Measurements from ENCODE around the gene CISH.

CISH gene

GRCh38 chr3:50635066-50635465, 23.5 kb upstream of the CISH start:
- no peak for DNase-seq

GRCh38 chr3:50633230-50633790, 21.7 kb upstream of the CISH start:
- no peak for DNase-seq

GRCh38 chr3:50632450-50632849, 20.9 kb upstream of the CISH start:
- DNase-seq: no peak

- peak; percentile 59 for DNase-seq
Observed at GRCh38 chr3:50630877-50631276, 19.3 kb upstream of the CISH start.

- DNase-seq: no peak
Observed at GRCh38 chr3:50630394-50630793, 18.8 kb upstream of the CISH start.

- no peak for DNase-seq
Observed at GRCh38 chr3:50628601-50629000, 17.0 kb upstream of the CISH start.

GRCh38 chr3:50627407-50628051, 16.0 kb upstream of the CISH start:
- DNase-seq: peak; percentile 55

- DNase-seq: no peak
Observed at GRCh38 chr3:50626401-50626800, 14.8 kb upstream of the CISH start.

- no peak for DNase-seq
Observed at GRCh38 chr3:50625231-50626182, 13.9 kb upstream of the CISH start.

- no peak for DNase-seq
Observed at GRCh38 chr3:50624634-50625033, 13.1 kb upstream of the CISH start.

- DNase-seq: no peak
Observed at GRCh38 chr3:50623840-50624474, 12.4 kb upstream of the CISH start.

- DNase-seq: no peak
Observed at GRCh38 chr3:50622881-50623280, 11.3 kb upstream of the CISH start.

- no peak for DNase-seq
Observed at GRCh38 chr3:50620820-50621219, 9.2 kb upstream of the CISH start.

- DNase-seq: no peak
Observed at GRCh38 chr3:50620420-50620819, 8.8 kb upstream of the CISH start.

- no peak for DNase-seq
Observed at GRCh38 chr3:50617911-50618481, 6.4 kb upstream of the CISH start.

GRCh38 chr3:50617096-50617791, 5.7 kb upstream of the CISH start, which contains the start of gene MAPKAPK3:
Gene MAPKAPK3, plus strand, starts transcription at chr3:50617151. Its CDS starts 415 bp downstream, at chr3:50617566.
- no peak for DNase-seq

GRCh38 chr3:50616770-50617095, 5.2 kb upstream of the CISH start:
- peak; percentile 89 for DNase-seq

GRCh38 chr3:50616003-50616769, 4.6 kb upstream of the CISH start:
- DNase-seq: peak; percentile 75

- DNase-seq: no peak
Observed at GRCh38 chr3:50615190-50615589, 3.6 kb upstream of the CISH start.

GRCh38 chr3:50612970-50613846, 1.6 kb upstream of the CISH start:
- DNase-seq: no peak
